ENCODE data around the gene YWHAH. TPM values are rescaled to one million over a fixed set of nuclear protein-coding genes. Genes with fewer than 3 reads are reported as not detected.

Gene YWHAH
- total and polyA plus RNA-seq, 9 of the 15 experiments (the other 6 are each of a cell fraction or from before 2014, with no cell fraction given) = 32.0 to 177 (median 114) TPM

- TF ChIP-seq ARID4B (CRISPR knock-in tag; IDR thresholded peaks at IDR 0.05) = peak; percentile 39; the same call in 1 of the 2 replicates
- no peak for TF ChIP-seq ZNF263 (CRISPR knock-in tag; IDR thresholded peaks at IDR 0.05; ENCODE audit: borderline replicate concordance)
- no peak for TF ChIP-seq TCF7L2 (IDR thresholded peaks at IDR 0.05; ENCODE audit: low read depth, low read length)
- peak; percentile 71; the same call in 1 of the 2 replicates for TF ChIP-seq ZNF395 (CRISPR knock-in tag; IDR thresholded peaks at IDR 0.05)
- TF ChIP-seq AFF4 (CRISPR knock-in tag; IDR thresholded peaks at IDR 0.05) = 0 out of 2 replicates have a peak, but pooled peaks have one; percentile 56
- peak; percentile 73 for TF ChIP-seq CCNT2 (IDR thresholded peaks at IDR 0.05; ENCODE audit: borderline replicate concordance, extremely low read depth, insufficient read length, low read depth, low read length)
- TF ChIP-seq PHF21A (IDR thresholded peaks at IDR 0.05; ENCODE audit: borderline replicate concordance, low read depth) = no peak
- TF ChIP-seq RB1 (IDR thresholded peaks at IDR 0.05; ENCODE audit: low read depth) = no peak; the same call in none of the 2 replicates
- no peak for TF ChIP-seq CCAR2 (IDR thresholded peaks at IDR 0.05; ENCODE audit: low read depth, low read length)
- TF ChIP-seq L3MBTL2 (IDR thresholded peaks at IDR 0.05) = peak; percentile 89
- 0 out of 2 replicates have a peak, but pooled peaks have one; percentile 25 for TF ChIP-seq ERF (CRISPR knock-in tag; IDR thresholded peaks at IDR 0.05)
- TF ChIP-seq PPARD (CRISPR knock-in tag; IDR thresholded peaks at IDR 0.05) = no peak
- TF ChIP-seq, protein P1, sequence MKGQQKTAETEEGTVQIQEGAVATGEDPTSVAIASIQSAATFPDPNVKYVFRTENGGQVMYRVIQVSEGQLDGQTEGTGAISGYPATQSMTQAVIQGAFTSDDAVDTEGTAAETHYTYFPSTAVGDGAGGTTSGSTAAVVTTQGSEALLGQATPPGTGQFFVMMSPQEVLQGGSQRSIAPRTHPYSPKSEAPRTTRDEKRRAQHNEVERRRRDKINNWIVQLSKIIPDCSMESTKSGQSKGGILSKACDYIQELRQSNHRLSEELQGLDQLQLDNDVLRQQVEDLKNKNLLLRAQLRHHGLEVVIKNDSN (CRISPR knock-in tag; IDR thresholded peaks at IDR 0.05) = peak; percentile 24; the same call in 1 of the 2 replicates
- TF ChIP-seq TAF1 (IDR thresholded peaks at IDR 0.05; ENCODE audit: control insufficient read depth, extremely low read depth, insufficient read depth, low read length, severe bottlenecking) = peak; percentile 91
- peak; percentile 55; the same call in 1 of the 2 replicates for TF ChIP-seq CTBP1 (IDR thresholded peaks at IDR 0.05; ENCODE audit: borderline replicate concordance)
- no peak for TF ChIP-seq ZC3H4 (CRISPR knock-in tag; IDR thresholded peaks at IDR 0.05; ENCODE audit: borderline replicate concordance)
Measured at GRCh38 chr22:31943978-31944699, at the start of gene YWHAH (continued).
